Neural cell (in vitro differentiated cells): ENCODE measurements around the gene HIKESHI. TPM values are rescaled to one million over a fixed set of nuclear protein-coding genes. Genes with fewer than 3 reads are reported as not detected.

Experiments
- polyA plus RNA-seq: library from polyadenylated mRNA; depleted of rRNA; stranded (reverse); fragments of >200 nt; gene quantifications from 2 replicates; pipeline ENCODE4 v1.2.3, GENCODE V29; 2014
- small RNA-seq, 3 experiments: library from RNA; depleted of rRNA; stranded (forward); fragments of <200 nt; gene quantifications; one replicate each; pipeline ENCODE3, GENCODE V24; 2012

Gene HIKESHI
- polyA plus RNA-seq, 1 donor from 2014 or later, result 180 TPM

Small RNAs within 50 kb of the gene (small RNA-seq; reads per million reads assigned to genes)
- gene RN7SL225P, result 0 reads per million in 3 experiments

Other genes starting within 250 kb of the HIKESHI start
- gene PICALM, start 233.2 kb upstream of the HIKESHI start, polyA plus RNA-seq, result 161 and 163 TPM in 2 replicates
- 39.8 and 40.1 TPM in 2 replicates for gene EED, start 57.5 kb upstream of the HIKESHI start, polyA plus RNA-seq
- 1.0 and 2.5 TPM in 2 replicates for gene CCDC81, start 72.6 kb downstream of the HIKESHI start, polyA plus RNA-seq